ENCODE results near the gene GPRC5B. TPM values are rescaled to one million over a fixed set of nuclear protein-coding genes. Genes with fewer than 3 reads are reported as not detected.

GPRC5B gene
- total RNA-seq, 1 experiment from 2014 or later = 6.9 TPM

DNA sequence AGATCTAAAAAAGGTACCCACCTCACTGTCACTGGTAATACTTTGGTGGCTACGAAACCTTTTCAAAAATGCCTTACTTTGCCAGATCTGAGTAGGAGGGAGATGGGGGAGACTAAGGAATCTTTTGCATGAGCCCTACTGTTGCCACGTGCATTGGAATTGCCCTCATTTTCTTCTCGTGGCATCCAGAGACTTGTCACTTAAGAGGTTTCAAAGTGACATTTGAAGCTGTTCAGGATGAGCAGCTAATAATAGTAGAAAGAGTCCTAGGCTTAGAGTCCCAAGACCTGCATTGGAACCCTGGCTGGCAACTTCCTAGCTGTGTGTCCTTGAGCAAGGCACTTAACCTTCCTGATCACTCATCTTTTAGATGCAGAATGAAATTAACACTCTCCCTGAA lies 43.5 kb downstream of the GPRC5B start:
- Histone ChIP-seq H3K36me3 (ENCODE audit: insufficient read depth, low read length, poor library complexity, severe bottlenecking) (no peaks in the 10 kb centered on the region), H3K27me3 (replicated peaks; ENCODE audit: insufficient read depth, low read depth, low read length, poor library complexity) (no peaks in the 10 kb centered on the region), H3K27ac (ENCODE audit: low read depth, low read length, poor library complexity, severe bottlenecking) (no peak overlapping the region), H3K4me3 (ENCODE audit: low read depth, low read length, poor library complexity, severe bottlenecking) (no peak overlapping the region), H3K4me1 (ENCODE audit: insufficient read depth, low read length, poor library complexity, severe bottlenecking) (peaks cover 7% of the 10 kb centered on the region), H3K9me3 (ENCODE audit: low read depth, low read length, poor library complexity, severe bottlenecking) (no peaks in the 10 kb centered on the region)
- CTCF ChIA-PET = no interaction called here
- no peak for TF ChIP-seq EZH2 (IDR thresholded peaks at IDR 0.05; ENCODE audit: borderline replicate concordance, low read depth, low read length, poor library complexity, severe bottlenecking)
- TF ChIP-seq, protein P1, sequence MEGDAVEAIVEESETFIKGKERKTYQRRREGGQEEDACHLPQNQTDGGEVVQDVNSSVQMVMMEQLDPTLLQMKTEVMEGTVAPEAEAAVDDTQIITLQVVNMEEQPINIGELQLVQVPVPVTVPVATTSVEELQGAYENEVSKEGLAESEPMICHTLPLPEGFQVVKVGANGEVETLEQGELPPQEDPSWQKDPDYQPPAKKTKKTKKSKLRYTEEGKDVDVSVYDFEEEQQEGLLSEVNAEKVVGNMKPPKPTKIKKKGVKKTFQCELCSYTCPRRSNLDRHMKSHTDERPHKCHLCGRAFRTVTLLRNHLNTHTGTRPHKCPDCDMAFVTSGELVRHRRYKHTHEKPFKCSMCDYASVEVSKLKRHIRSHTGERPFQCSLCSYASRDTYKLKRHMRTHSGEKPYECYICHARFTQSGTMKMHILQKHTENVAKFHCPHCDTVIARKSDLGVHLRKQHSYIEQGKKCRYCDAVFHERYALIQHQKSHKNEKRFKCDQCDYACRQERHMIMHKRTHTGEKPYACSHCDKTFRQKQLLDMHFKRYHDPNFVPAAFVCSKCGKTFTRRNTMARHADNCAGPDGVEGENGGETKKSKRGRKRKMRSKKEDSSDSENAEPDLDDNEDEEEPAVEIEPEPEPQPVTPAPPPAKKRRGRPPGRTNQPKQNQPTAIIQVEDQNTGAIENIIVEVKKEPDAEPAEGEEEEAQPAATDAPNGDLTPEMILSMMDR (conservative IDR thresholded peaks at IDR 0.05; ENCODE audit: low read depth, low read length) = no peak
- BruUV-seq (replicated peaks) = no TSS peak
- DNase-seq (ENCODE audit: low spot score) = no peak
- POLR2A ChIA-PET (ENCODE audit: low non-redundant PET) = interaction anchor here (0.6 kb wide), 1 partner anchor 933 kb away, joined by 3 read pairs; no protein-coding TSS in a partner anchor
- intact Hi-C loops (cut with micrococcal nuclease; ENCODE audit: unreplicated experiment) = no loop called here

DNA sequence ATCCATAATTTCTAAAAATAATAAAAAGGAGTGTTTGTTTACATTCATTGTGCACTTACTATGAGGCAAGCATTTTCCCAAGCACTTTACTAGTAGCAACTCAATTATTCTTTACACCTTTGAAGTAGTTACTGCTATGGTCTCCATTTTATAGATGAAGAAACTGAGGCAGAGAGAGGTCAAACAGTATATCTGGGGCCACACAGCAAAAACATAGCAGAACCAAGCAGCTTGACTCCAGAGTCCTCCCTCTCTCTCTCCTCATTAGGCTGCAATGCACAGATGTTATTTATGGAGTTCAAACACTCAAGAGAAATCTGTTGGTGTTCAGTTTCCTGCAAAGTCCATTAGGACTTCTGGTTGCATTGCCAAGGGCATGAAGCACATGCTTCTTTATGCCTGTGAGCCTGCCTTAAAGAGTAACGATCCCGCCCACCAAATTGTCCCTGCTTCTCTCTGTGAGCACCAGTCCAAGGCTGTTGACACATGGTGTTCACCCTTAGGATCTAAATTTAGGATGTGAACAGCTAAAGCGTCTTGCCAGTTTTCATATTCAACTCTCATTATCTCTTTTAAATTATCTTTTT lies 44.0 kb downstream of the GPRC5B start:
- TF ChIP-seq EZH2 (IDR thresholded peaks at IDR 0.05; ENCODE audit: borderline replicate concordance, low read depth, low read length, poor library complexity, severe bottlenecking) = no peak
- TF ChIP-seq, protein P1 (conservative IDR thresholded peaks at IDR 0.05; ENCODE audit: low read depth, low read length) = no peak
- Histone ChIP-seq H3K27me3 (replicated peaks; ENCODE audit: insufficient read depth, low read depth, low read length, poor library complexity) (no peaks in the 10 kb centered on the region), H3K36me3 (ENCODE audit: insufficient read depth, low read length, poor library complexity, severe bottlenecking) (no peaks in the 10 kb centered on the region), H3K9me3 (ENCODE audit: low read depth, low read length, poor library complexity, severe bottlenecking) (no peaks in the 10 kb centered on the region), H3K27ac (ENCODE audit: low read depth, low read length, poor library complexity, severe bottlenecking) (no peak overlapping the region), H3K4me1 (ENCODE audit: insufficient read depth, low read length, poor library complexity, severe bottlenecking) (peaks cover 7% of the 10 kb centered on the region), H3K4me3 (ENCODE audit: low read depth, low read length, poor library complexity, severe bottlenecking) (no peak overlapping the region)
- no TSS peak for BruUV-seq (replicated peaks)
- DNase-seq (ENCODE audit: low spot score) = no peak
- intact Hi-C loops (cut with micrococcal nuclease; ENCODE audit: unreplicated experiment) = no loop called here
- POLR2A ChIA-PET (ENCODE audit: low non-redundant PET) = interaction anchor here (0.6 kb wide), 1 partner anchor 933 kb away, joined by 3 read pairs; no protein-coding TSS in a partner anchor
- CTCF ChIA-PET = no interaction called here

DNA sequence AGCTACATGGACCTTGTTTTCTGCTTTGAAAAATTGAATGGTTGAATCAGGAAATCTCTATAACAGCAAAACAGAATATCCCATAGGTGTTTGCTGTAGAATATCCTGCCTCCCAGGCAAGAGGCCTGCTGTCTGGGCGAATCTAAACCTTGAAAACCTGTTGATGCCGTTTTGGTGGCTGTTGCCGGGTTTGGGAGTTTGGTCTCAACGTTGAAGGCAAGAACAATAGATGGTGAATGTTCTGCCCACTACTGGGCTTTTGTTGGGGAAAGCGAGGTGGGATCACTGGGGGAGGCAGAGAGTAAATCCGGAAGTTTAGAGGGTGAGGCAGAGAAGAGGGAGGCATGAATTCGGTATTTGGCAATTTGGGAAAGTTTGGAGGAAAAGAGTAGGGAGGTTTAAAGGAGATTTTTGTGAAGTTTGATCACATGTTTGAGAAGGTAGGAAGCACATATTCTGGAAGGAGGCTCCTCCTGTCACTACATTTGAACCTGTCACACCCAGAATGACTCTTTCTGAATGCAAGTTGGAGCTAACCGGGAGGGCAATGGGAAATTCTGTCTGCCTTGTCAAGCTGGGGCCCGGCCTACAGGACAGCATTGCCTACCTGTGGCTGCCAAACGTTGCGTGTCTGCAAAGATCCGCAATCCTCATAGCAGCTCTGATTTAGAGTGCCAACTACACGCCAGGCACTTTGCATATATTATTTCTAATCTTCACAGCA lies 46.5 kb downstream of the GPRC5B start:
- intact Hi-C loops (cut with micrococcal nuclease; ENCODE audit: unreplicated experiment) = no loop called here
- POLR2A ChIA-PET (ENCODE audit: low non-redundant PET) = no interaction called here
- H3K9me3 ChIP-seq (ENCODE audit: low read depth, low read length, poor library complexity, severe bottlenecking) = no peaks in the 10 kb centered on the region
- H3K4me1 ChIP-seq (ENCODE audit: insufficient read depth, low read length, poor library complexity, severe bottlenecking) = peaks cover 7% of the 10 kb centered on the region
- CTCF ChIA-PET = no interaction called here
- no peak for DNase-seq (ENCODE audit: low spot score)
- no peak overlapping the region for H3K27ac ChIP-seq (ENCODE audit: low read depth, low read length, poor library complexity, severe bottlenecking)
- no TSS peak for BruUV-seq (replicated peaks)
- TF ChIP-seq, protein P1 (conservative IDR thresholded peaks at IDR 0.05; ENCODE audit: low read depth, low read length) = no peak
- TF ChIP-seq EZH2 (IDR thresholded peaks at IDR 0.05; ENCODE audit: borderline replicate concordance, low read depth, low read length, poor library complexity, severe bottlenecking) = no peak
- no peaks in the 10 kb centered on the region for H3K27me3 ChIP-seq (replicated peaks; ENCODE audit: insufficient read depth, low read depth, low read length, poor library complexity)
- H3K36me3 ChIP-seq (ENCODE audit: insufficient read depth, low read length, poor library complexity, severe bottlenecking) = no peaks in the 10 kb centered on the region
- no peak overlapping the region for H3K4me3 ChIP-seq (ENCODE audit: low read depth, low read length, poor library complexity, severe bottlenecking)
